ENCODE data around the gene KLHL6. TPM values are rescaled to one million over a fixed set of nuclear protein-coding genes. Genes with fewer than 3 reads are reported as not detected.

KLHL6 gene
- total RNA-seq, 2 donors from 2014 or later: 0.41 to 1.4 TPM

DNA sequence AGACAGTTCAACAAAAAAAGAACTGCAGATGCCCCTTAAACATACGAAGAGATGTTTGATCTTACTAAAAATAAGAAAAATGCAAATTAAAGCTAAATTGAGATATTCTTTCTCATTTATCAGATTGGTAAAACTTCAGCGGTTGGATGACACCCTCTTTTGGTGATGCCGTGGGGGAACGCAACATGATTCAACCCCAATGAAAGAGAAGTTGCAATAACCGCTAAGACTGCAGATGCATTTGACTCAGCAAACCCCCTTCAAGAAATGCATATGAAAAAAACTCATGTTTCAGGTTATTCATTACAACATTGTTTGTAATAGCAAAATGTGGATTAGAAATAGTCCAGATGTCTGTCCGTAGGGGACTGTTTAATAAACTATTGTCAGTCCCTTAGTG lies 3.6 kb downstream of the KLHL6 start:
- no peak overlapping the region for H3K27ac ChIP-seq
- TF ChIP-seq, protein P1, sequence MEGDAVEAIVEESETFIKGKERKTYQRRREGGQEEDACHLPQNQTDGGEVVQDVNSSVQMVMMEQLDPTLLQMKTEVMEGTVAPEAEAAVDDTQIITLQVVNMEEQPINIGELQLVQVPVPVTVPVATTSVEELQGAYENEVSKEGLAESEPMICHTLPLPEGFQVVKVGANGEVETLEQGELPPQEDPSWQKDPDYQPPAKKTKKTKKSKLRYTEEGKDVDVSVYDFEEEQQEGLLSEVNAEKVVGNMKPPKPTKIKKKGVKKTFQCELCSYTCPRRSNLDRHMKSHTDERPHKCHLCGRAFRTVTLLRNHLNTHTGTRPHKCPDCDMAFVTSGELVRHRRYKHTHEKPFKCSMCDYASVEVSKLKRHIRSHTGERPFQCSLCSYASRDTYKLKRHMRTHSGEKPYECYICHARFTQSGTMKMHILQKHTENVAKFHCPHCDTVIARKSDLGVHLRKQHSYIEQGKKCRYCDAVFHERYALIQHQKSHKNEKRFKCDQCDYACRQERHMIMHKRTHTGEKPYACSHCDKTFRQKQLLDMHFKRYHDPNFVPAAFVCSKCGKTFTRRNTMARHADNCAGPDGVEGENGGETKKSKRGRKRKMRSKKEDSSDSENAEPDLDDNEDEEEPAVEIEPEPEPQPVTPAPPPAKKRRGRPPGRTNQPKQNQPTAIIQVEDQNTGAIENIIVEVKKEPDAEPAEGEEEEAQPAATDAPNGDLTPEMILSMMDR (IDR thresholded peaks at IDR 0.05): no peak
- DNase-seq (ENCODE audit: low spot score): no peak
- no peak overlapping the region for H3K4me3 ChIP-seq
- H3K4me1 ChIP-seq: peaks cover 0 to 11% of the 10 kb centered on the region in 2 donors
- no peaks in the 10 kb centered on the region for H3K9me3 ChIP-seq
- H3K36me3 ChIP-seq: no peaks in the 10 kb centered on the region
- H3K27me3 ChIP-seq: no peaks in the 10 kb centered on the region

- H3K36me3 ChIP-seq: no peaks in the 10 kb centered on the region
- H3K9me3 ChIP-seq: no peaks in the 10 kb centered on the region
- H3K4me1 ChIP-seq: peaks cover 0 to 11% of the 10 kb centered on the region in 2 donors
- no peak overlapping the region for H3K4me3 ChIP-seq
- no peak for DNase-seq (ENCODE audit: low spot score)
- H3K27me3 ChIP-seq: no peaks in the 10 kb centered on the region
- no peak overlapping the region for H3K27ac ChIP-seq
- TF ChIP-seq, protein P1 (IDR thresholded peaks at IDR 0.05): no peak
Observed at GRCh38 chr3:183548262-183548769, 7.2 kb downstream of the KLHL6 start.

DNA sequence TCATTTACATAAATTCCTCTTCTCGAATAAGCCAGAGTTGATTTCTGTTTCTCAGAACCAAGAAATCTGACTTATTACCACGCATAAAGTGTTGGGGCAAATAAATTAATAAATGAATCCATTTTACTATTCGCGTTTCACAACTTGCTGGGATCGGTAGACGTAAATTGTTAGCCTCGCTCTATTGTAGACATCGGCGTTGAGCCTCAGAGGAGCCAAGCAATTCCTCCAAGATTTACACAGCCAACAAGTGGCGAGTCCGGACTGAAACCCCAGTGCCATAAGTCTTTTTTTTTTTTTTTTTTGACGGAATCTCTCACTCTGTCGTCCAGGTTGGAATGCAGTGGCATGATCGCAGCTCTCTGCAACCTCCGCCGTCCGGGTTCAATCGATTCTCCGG lies 8.9 kb downstream of the KLHL6 start:
- Histone ChIP-seq H3K4me1 (peaks cover 0 to 7% of the 10 kb centered on the region in 2 donors), H3K9me3 (no peaks in the 10 kb centered on the region), H3K36me3 (no peaks in the 10 kb centered on the region), H3K27ac (no peak overlapping the region), H3K4me3 (no peak overlapping the region), H3K27me3 (no peaks in the 10 kb centered on the region)
- DNase-seq (ENCODE audit: low spot score): no peak
- TF ChIP-seq, protein P1 (IDR thresholded peaks at IDR 0.05): no peak

- Histone ChIP-seq H3K27ac (no peak overlapping the region), H3K27me3 (no peaks in the 10 kb centered on the region), H3K4me1 (no peaks in the 10 kb centered on the region), H3K4me3 (no peak overlapping the region), H3K9me3 (no peaks in the 10 kb centered on the region), H3K36me3 (no peaks in the 10 kb centered on the region)
- TF ChIP-seq, protein P1 (IDR thresholded peaks at IDR 0.05): no peak
- no peak for DNase-seq (ENCODE audit: low spot score)
Observed at GRCh38 chr3:183545708-183546107, 9.8 kb downstream of the KLHL6 start.

- H3K4me1 ChIP-seq: no peaks in the 10 kb centered on the region
- no peaks in the 10 kb centered on the region for H3K36me3 ChIP-seq
- DNase-seq (ENCODE audit: low spot score): no peak
- H3K9me3 ChIP-seq: no peaks in the 10 kb centered on the region
- no peaks in the 10 kb centered on the region for H3K27me3 ChIP-seq
- no peak overlapping the region for H3K27ac ChIP-seq
- TF ChIP-seq, protein P1 (IDR thresholded peaks at IDR 0.05): no peak
- H3K4me3 ChIP-seq: no peak overlapping the region
Observed at GRCh38 chr3:183542355-183542754, 13.2 kb downstream of the KLHL6 start.

DNA sequence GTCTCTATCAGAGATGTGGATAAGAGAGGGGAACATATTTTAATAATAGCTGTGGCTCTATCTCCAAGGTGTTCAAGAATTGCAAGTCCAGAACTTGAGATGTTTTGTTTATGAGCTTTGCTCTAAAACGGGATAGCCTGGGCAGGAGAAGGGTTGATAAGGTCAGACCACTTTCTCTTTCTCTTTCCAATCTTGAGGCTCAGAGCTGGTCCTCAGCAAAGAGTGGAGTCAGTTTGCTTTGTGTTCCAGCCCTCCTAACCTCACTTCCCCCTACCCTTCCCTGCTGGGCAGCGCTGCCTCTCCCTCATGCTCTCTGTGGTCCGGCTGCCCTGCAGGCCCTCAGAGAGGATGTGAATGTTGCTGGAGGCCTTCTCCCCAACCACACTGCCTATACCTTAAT lies 13.8 kb downstream of the KLHL6 start:
- Histone ChIP-seq H3K4me1 (no peaks in the 10 kb centered on the region), H3K27ac (no peak overlapping the region), H3K4me3 (no peak overlapping the region), H3K27me3 (no peaks in the 10 kb centered on the region), H3K9me3 (no peaks in the 10 kb centered on the region), H3K36me3 (no peaks in the 10 kb centered on the region)
- TF ChIP-seq, protein P1 (IDR thresholded peaks at IDR 0.05): no peak
- no peak for DNase-seq (ENCODE audit: low spot score)
